ENCODE measurements around the gene CCDC188. TPM values are rescaled to one million over a fixed set of nuclear protein-coding genes. Genes with fewer than 3 reads are reported as not detected.

Gene CCDC188
- total and polyA plus RNA-seq, 4 donors, result 0.78 to 4.0 TPM; not detected in 2

DNA sequence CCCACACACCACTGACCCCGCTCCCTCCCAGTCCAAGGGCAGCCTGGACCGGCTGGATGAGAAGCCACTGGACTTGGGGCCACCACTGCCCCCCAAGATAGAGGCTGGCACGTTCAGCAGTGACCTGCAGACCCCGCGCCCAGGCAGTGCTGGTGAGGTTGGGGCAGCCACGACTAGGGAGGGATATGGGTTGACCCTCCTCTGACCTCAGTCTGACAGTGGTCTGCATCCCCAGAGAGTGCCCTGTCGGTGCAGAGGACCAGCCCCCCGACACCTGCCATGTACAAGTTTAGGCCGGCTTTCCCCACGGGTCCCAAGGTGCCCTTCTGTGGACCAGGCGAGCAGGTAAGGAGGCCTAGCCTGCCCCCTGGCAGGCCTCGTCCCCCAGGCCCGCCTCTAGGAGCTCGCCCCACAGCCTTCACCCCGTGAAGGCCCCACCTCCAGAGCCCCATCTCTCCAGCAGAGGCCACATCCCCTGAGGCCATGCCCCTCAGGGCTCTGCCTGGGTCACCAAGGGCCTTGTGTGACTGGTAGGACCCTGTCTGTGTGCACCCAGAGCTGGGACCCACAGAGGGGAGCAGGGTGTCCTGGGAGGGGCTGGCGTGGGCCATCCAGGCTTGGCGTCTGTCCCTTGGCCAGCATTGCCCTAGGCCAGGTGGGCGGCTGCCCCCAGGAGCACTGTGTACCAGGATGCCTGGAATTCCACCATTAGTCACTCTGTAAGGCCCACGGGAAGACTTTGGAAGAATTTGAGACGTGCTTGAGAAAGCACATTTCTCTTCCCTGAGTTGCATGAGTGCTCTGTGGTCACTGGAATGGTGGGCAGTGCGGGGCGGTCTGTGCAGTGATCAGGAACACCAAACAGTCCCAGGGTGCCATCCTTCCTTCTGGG lies 9.4 kb downstream of the CCDC188 start:
- Histone ChIP-seq H3K27ac (ENCODE audit: low read depth in 1 of 2, low read length in 2 of 2) (no peak overlapping the region), H3K27me3 (ENCODE audit: control insufficient read depth in 1 of 2, insufficient read depth in 2 of 2, low read length in 1 of 2) (no peaks in the 10 kb centered on the region), H3K4me3 (ENCODE audit: low read length in 2 of 2) (no peak overlapping the region), H3K36me3 (ENCODE audit: control insufficient read depth in 1 of 2, insufficient read depth in 2 of 2, low read length in 1 of 2) (no peaks in the 10 kb centered on the region), H3K9me3 (ENCODE audit: control insufficient read depth, low read length) (no peaks in the 10 kb centered on the region), H3K4me1 (ENCODE audit: control insufficient read depth in 1 of 2, insufficient read depth in 2 of 2, low read length in 2 of 2) (no peaks in the 10 kb centered on the region)
- DNase-seq (no peak), ATAC-seq (ENCODE audit: low FRiP score) (no peak)
- 74 to 75% methylated on average over 22 of the region's 22 CpGs for WGBS, 2 donors
- intact Hi-C loops (cut with DNase I), result no loop called here

DNA sequence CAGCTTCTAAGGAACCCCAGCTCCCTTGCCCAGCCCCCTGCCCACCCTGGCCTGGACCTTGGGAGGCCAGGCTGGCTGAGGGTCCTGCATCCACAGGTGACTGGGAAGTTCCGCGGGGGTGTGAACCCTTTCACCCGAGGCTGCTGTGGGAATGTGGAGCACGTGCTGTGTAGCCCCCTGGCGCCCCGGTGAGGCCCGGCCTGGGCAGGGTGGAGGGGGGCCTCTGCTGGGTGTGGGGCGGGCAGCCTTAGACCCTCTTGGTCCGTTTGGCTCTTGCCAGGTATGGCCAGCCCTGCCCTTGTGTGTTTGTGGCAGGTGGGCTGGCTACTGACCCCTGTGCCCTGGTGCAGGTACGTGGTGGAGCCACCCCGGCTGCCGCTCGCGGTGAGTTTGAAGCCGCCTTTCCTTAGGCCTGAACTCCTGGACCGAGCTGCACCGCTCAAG lies 10.3 kb downstream of the CCDC188 start:
- Histone ChIP-seq H3K27ac (ENCODE audit: low read depth in 1 of 2, low read length in 2 of 2) (no peak overlapping the region), H3K4me1 (ENCODE audit: control insufficient read depth in 1 of 2, insufficient read depth in 2 of 2, low read length in 2 of 2) (no peaks in the 10 kb centered on the region), H3K27me3 (ENCODE audit: control insufficient read depth in 1 of 2, insufficient read depth in 2 of 2, low read length in 1 of 2) (no peaks in the 10 kb centered on the region), H3K4me3 (ENCODE audit: low read length in 2 of 2) (no peak overlapping the region), H3K36me3 (ENCODE audit: control insufficient read depth in 1 of 2, insufficient read depth in 2 of 2, low read length in 1 of 2) (no peaks in the 10 kb centered on the region), H3K9me3 (ENCODE audit: control insufficient read depth, low read length) (no peaks in the 10 kb centered on the region)
- 92 to 94% methylated on average over 16 to 17 of the region's 17 CpGs for WGBS, 2 donors
- DNase-seq, result no peak
- no peak for ATAC-seq (ENCODE audit: low FRiP score)
- intact Hi-C loops (cut with DNase I), result no loop called here

DNA sequence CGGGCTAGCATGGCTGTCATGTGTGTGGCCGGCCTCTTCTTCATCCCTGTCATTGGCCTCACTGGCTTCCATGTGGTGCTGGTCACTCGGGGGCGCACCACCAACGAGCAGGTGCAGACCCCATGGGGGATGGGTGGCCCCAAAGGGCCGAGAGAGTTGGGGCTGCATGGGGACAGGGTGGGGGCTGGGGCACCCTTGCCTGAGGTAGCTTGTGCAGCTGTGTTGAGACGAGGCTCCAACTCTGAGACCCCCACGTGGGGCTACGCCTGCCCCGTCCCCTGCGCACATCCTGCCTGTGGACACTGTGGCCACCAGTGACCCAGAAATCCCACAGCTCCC lies 10.8 kb downstream of the CCDC188 start:
- no peaks in the 10 kb centered on the region for H3K27me3 ChIP-seq (ENCODE audit: control insufficient read depth in 1 of 2, insufficient read depth in 2 of 2, low read length in 1 of 2)
- no peaks in the 10 kb centered on the region for H3K36me3 ChIP-seq (ENCODE audit: control insufficient read depth in 1 of 2, insufficient read depth in 2 of 2, low read length in 1 of 2)
- H3K27ac ChIP-seq (ENCODE audit: low read depth in 1 of 2, low read length in 2 of 2), result no peak overlapping the region
- intact Hi-C loops (cut with DNase I), result no loop called here
- H3K4me3 ChIP-seq (ENCODE audit: low read length in 2 of 2), result no peak overlapping the region
- H3K9me3 ChIP-seq (ENCODE audit: control insufficient read depth, low read length), result no peaks in the 10 kb centered on the region
- DNase-seq (no peak), ATAC-seq (ENCODE audit: low FRiP score) (no peak)
- no peaks in the 10 kb centered on the region for H3K4me1 ChIP-seq (ENCODE audit: control insufficient read depth in 1 of 2, insufficient read depth in 2 of 2, low read length in 2 of 2)
- whole genome bisulfite sequencing, 2 donors, result 85 to 90% methylated on average over 11 of the region's 11 CpGs

DNA sequence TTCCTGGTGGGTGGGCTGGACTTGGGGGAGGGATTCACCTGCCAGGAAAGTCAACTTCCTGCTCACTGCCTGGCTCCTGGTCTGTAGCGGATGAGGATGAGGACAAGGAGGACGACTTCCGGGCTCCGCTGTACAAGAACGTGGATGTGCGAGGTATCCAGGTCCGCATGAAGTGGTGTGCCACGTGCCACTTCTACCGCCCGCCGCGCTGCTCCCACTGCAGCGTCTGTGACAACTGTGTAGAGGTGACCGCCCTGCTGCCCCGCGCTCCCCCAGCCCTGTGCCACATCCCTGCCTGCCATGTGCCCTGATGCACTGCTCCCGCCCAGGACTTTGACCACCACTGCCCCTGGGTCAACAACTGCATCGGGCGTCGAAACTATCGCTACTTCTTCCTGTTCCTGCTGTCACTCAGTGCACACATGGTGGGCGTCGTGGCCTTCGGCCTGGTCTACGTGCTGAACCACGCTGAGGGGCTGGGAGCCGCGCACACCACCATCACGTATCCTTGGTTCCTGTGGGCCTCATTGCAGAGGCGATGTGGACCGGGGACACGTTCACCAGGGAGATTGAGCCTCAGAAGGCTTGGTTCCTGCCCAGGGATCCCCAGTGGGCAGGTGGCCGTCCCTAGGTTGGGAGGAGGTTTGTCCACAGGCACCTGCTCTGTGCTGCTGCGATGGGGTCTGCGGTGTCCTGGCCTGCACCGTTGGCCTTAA lies 11.3 kb downstream of the CCDC188 start:
- no peak for DNase-seq
- Histone ChIP-seq H3K27me3 (ENCODE audit: control insufficient read depth in 1 of 2, insufficient read depth in 2 of 2, low read length in 1 of 2) (no peaks in the 10 kb centered on the region), H3K4me3 (ENCODE audit: low read length in 2 of 2) (no peak overlapping the region), H3K9me3 (ENCODE audit: control insufficient read depth, low read length) (no peaks in the 10 kb centered on the region), H3K27ac (ENCODE audit: low read depth in 1 of 2, low read length in 2 of 2) (no peak overlapping the region), H3K36me3 (ENCODE audit: control insufficient read depth in 1 of 2, insufficient read depth in 2 of 2, low read length in 1 of 2) (no peaks in the 10 kb centered on the region), H3K4me1 (ENCODE audit: control insufficient read depth in 1 of 2, insufficient read depth in 2 of 2, low read length in 2 of 2) (no peaks in the 10 kb centered on the region)
- ATAC-seq (ENCODE audit: low FRiP score), result no peak
- 95 to 96% methylated on average over 36 of the region's 36 CpGs for WGBS, 2 donors
- intact Hi-C loops (cut with DNase I), result no loop called here

DNA sequence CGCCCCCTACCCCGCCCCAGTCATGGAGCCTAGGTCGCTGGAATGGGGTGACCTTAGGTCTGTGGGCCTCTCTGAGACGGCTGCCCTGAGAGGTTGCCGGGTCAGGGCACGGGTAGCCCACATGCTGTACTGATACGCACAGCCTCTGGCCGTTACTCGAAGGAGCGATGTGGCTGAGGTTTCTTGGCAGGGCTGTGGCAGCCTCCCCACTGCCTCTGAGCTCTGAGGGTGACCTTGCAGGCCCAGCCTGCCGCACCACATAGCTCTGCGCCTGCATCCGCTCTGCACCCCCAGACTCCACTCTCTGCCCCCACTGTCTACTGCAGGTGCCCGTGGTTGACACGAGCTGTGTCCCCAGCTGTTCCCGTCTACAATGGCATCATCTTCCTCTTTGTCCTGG lies 12.0 kb downstream of the CCDC188 start:
- H3K4me1 ChIP-seq (ENCODE audit: control insufficient read depth in 1 of 2, insufficient read depth in 2 of 2, low read length in 2 of 2), result no peaks in the 10 kb centered on the region
- no peaks in the 10 kb centered on the region for H3K36me3 ChIP-seq (ENCODE audit: control insufficient read depth in 1 of 2, insufficient read depth in 2 of 2, low read length in 1 of 2)
- 88 to 94% methylated on average over 15 to 16 of the region's 16 CpGs for whole genome bisulfite sequencing, 2 donors
- no peaks in the 10 kb centered on the region for H3K9me3 ChIP-seq (ENCODE audit: control insufficient read depth, low read length)
- no peaks in the 10 kb centered on the region for H3K27me3 ChIP-seq (ENCODE audit: control insufficient read depth in 1 of 2, insufficient read depth in 2 of 2, low read length in 1 of 2)
- ATAC-seq (ENCODE audit: low FRiP score) (no peak), DNase-seq (no peak)
- no peak overlapping the region for H3K4me3 ChIP-seq (ENCODE audit: low read length in 2 of 2)
- H3K27ac ChIP-seq (ENCODE audit: low read depth in 1 of 2, low read length in 2 of 2), result no peak overlapping the region
- intact Hi-C loops (cut with DNase I), result no loop called here

DNA sequence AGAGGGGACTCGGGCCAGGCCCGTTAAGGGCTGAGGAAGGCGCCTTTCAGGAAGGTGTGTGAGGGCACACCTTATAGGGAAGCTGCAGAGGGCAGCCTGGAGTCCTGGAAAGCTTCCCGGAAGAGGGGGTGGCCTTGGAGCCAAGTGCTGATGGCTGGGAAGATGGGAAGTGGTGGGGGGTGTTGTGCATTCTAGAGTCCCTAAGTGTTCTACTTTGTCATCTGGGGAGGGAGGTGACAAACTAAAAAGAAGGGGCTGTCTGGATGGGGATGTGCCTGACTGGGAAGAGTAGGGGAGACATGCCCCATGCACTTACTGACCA lies 12.5 kb downstream of the CCDC188 start:
- H3K4me3 ChIP-seq (ENCODE audit: low read length in 2 of 2), result no peak overlapping the region
- DNase-seq (no peak), ATAC-seq (ENCODE audit: low FRiP score) (no peak)
- no peaks in the 10 kb centered on the region for H3K4me1 ChIP-seq (ENCODE audit: control insufficient read depth in 1 of 2, insufficient read depth in 2 of 2, low read length in 2 of 2)
- H3K27me3 ChIP-seq (ENCODE audit: control insufficient read depth in 1 of 2, insufficient read depth in 2 of 2, low read length in 1 of 2), result no peaks in the 10 kb centered on the region
- intact Hi-C loops (cut with DNase I), result no loop called here
- H3K36me3 ChIP-seq (ENCODE audit: control insufficient read depth in 1 of 2, insufficient read depth in 2 of 2, low read length in 1 of 2), result no peaks in the 10 kb centered on the region
- WGBS, 2 donors, result 42 to 45% methylated on average over 4 of the region's 4 CpGs
- no peaks in the 10 kb centered on the region for H3K9me3 ChIP-seq (ENCODE audit: control insufficient read depth, low read length)
- no peak overlapping the region for H3K27ac ChIP-seq (ENCODE audit: low read depth in 1 of 2, low read length in 2 of 2)

DNA sequence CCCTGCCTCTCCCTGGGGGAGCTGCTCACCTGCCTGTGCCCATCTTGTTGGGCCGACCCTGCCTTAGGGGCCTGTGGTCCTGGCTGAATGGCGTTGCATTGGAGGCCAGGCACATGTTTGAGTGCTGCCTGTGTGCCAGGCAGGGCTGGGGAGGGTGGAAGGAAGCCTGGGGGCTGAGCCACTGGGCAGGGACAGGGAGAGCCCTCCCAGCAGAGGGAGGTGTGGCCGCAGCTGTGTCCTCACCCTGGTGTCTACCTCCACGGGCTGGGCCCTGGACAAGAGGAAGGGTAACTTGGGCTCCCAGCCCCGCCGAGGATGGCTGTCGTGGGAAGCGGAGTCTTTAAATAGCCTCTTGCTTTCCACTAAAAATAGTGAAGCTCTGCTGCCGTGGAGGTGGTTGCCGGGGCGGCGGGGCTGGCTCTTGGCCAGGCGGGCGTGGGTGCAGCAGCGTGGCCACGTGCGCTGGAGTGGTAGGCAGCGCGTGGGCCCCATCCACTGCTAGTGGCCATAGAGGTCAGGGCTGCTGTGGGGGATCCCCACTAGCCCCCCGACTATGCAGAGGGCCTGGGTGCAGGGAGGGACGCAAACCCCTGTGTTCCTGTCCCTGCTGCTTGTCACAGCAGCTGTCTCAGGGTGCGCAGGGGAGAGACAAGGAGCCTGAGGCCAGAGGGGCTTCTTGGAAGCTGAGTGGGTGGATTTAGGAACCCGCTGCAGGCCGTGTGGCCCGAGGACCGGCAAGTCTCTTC lies 13.0 kb downstream of the CCDC188 start:
- intact Hi-C loops (cut with DNase I), result no loop called here
- ATAC-seq (ENCODE audit: low FRiP score), result no peak
- Histone ChIP-seq H3K9me3 (ENCODE audit: control insufficient read depth, low read length) (no peaks in the 10 kb centered on the region), H3K36me3 (ENCODE audit: control insufficient read depth in 1 of 2, insufficient read depth in 2 of 2, low read length in 1 of 2) (no peaks in the 10 kb centered on the region), H3K4me1 (ENCODE audit: control insufficient read depth in 1 of 2, insufficient read depth in 2 of 2, low read length in 2 of 2) (no peaks in the 10 kb centered on the region), H3K27ac (ENCODE audit: low read depth in 1 of 2, low read length in 2 of 2) (no peak overlapping the region), H3K4me3 (ENCODE audit: low read length in 2 of 2) (no peak overlapping the region), H3K27me3 (ENCODE audit: control insufficient read depth in 1 of 2, insufficient read depth in 2 of 2, low read length in 1 of 2) (no peaks in the 10 kb centered on the region)
- DNase-seq, result no peak
- WGBS, 2 donors, result 11 to 13% methylated on average over 26 of the region's 26 CpGs

DNA sequence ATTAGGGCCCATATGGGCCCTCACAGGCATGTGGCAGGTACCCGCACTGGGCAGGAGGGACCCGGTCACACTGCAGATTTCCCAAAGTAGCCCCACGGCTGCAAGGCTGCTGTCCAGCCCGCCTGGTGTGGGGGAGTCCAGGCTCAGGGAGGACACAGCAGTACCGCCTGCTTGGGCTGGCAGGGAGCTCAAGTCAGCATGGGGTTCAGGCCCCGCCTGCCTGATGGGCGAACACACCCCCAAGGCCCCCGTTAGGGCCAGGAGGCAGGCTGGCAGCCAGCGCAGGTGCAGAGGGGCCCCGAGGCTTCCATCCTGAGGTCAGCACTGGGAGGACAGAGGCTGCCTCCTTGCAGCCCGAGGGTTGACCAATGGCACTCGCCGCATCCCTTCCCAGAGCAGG lies 13.7 kb downstream of the CCDC188 start:
- ATAC-seq (ENCODE audit: low FRiP score), result no peak
- no peak for DNase-seq
- intact Hi-C loops (cut with DNase I), result no loop called here
- Histone ChIP-seq H3K9me3 (ENCODE audit: control insufficient read depth, low read length) (no peaks in the 10 kb centered on the region), H3K4me1 (ENCODE audit: control insufficient read depth in 1 of 2, insufficient read depth in 2 of 2, low read length in 2 of 2) (no peaks in the 10 kb centered on the region), H3K27me3 (ENCODE audit: control insufficient read depth in 1 of 2, insufficient read depth in 2 of 2, low read length in 1 of 2) (no peaks in the 10 kb centered on the region), H3K36me3 (ENCODE audit: control insufficient read depth in 1 of 2, insufficient read depth in 2 of 2, low read length in 1 of 2) (no peaks in the 10 kb centered on the region), H3K4me3 (ENCODE audit: low read length in 2 of 2) (no peak overlapping the region), H3K27ac (ENCODE audit: low read depth in 1 of 2, low read length in 2 of 2) (no peak overlapping the region)
- 62 to 63% methylated on average over 13 of the region's 13 CpGs for WGBS, 2 donors

DNA sequence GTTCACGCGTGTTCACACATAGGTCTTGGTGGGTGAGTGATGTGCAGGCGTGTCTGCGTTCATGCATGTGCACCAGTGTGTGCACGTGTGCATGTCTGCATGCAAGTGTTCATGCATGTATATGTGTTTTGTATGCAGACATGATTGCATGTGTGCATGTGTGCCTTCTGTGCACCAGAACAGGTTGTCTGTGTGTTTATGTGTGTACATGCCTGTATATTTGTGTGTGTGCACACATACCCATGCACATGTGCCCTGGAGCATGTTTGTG lies 14.3 kb downstream of the CCDC188 start:
- H3K4me1 ChIP-seq (ENCODE audit: control insufficient read depth in 1 of 2, insufficient read depth in 2 of 2, low read length in 2 of 2), result no peaks in the 10 kb centered on the region
- no peaks in the 10 kb centered on the region for H3K27me3 ChIP-seq (ENCODE audit: control insufficient read depth in 1 of 2, insufficient read depth in 2 of 2, low read length in 1 of 2)
- H3K9me3 ChIP-seq (ENCODE audit: control insufficient read depth, low read length), result no peaks in the 10 kb centered on the region
- no peak overlapping the region for H3K4me3 ChIP-seq (ENCODE audit: low read length in 2 of 2)
- no peaks in the 10 kb centered on the region for H3K36me3 ChIP-seq (ENCODE audit: control insufficient read depth in 1 of 2, insufficient read depth in 2 of 2, low read length in 1 of 2)
- ATAC-seq (ENCODE audit: low FRiP score), result no peak
- no peak for DNase-seq
- WGBS, 2 donors, result 92 to 94% methylated on average over 5 of the region's 5 CpGs
- intact Hi-C loops (cut with DNase I), result no loop called here
- H3K27ac ChIP-seq (ENCODE audit: low read depth in 1 of 2, low read length in 2 of 2), result no peak overlapping the region
